Activated CD4-positive, alpha-beta T cell treated with anti-CD3 and anti-CD28 coated beads for 24 hours (primary cell): Measurements from ENCODE around the gene MSRB1.
"Not testable (repeated sequence)": the region's sequence is repeated elsewhere in the genome, so short reads cannot be mapped to it uniquely, and the experiment has no call there.

Experiments
- DNase-seq, 2 donors: peaks; one replicate each; pipeline ENCODE4 v3.0.0-alpha.2; 2020; ENCODE audit warnings: low read depth in 2 of 2

Gene MSRB1

DNA sequence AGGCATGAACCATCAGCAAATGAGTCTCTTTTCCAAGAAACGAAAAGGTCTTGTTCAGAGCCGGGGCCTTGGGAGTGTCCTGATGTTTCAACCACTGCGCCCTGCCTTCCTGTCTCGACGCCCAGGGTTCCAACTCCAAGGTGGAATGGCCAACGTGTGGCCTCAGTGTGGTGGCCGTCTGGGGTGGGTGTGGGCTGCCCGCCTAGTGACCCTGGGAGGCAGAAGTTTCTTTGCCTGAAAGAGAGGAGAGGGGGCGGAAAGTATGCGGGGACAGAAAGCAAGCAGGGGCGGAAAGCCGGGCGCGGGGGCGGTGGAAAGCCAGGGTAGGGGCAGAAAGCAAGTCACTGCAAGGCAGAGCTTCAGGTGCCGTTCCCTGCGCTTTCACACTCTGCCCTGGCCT lies 4.1 kb downstream of the MSRB1 start:
- DNase-seq, result no peak

DNA sequence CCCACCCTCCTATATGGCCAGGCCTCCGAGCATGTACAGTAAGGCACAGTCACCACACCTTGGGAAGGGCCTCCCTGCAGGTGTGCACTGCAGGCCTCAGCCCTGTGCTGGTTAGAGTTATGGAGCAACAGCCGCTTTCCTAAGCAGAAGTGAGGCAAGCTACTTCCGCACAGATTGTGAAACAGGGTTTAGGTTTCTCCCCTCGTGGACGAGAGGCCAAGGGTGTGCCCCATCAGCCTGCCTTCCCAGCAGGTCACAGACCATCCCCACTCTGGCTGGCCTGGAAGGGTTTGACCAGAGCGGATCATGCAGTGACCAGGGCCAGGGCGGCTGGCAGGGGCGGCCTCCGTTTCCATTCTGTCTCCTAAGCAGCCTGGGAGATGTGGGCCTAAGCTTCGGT lies 4.7 kb downstream of the MSRB1 start:
- DNase-seq, result no peak

DNA sequence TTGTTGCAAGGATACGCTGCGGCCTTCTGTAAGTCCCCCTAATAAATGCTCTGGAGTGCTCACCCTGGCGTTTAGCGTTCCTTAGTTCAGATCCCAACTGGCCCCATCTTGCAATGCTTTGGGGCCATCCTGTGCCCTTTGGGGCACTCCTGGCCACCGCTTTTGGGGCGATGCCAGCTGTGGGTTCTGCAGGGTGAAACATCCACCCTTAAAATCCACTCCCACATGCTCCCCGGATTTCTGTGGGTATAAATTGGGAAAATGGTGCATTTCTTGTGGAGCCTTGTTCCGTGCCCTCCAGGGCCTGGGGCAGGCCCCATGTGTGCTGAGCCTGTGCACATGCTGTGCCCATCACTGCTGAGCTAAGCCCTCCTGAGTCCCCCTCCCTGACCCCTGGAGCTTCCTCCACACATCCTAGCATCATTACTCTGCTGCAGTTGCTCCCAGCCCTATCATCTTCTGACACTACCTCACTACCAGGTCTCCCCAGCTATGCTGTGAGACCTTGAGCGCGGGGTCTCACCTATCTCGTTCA lies 6.0 kb downstream of the MSRB1 start:
- no peak for DNase-seq

DNA sequence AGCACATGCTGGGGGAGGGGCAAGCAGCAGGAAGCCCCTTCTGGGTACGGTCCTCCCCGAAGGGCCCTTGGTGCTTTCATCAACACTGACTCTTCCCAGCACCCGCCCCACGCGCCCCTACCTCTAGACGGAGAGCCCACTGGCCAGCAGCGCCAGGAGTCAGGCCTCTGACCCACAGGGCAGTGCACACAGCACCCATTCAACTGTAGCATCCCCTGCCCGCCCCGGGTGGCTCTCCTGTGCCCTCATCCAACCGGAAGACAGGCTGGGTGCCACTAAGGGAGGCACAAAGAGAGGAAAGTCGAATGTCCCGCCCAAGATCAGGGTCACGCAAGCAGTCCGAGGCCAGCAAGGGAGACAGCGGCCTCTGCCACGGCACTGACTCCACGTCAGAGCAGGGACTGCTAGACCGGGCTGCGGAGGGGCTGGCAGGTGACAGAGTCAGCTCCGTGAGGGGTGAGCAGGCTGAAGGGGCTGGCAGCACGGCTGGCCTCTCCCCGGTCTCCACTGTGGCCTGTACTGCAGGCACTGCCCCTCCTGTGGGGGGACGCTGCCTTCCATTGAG lies 9.8 kb downstream of the MSRB1 start:
- no peak for DNase-seq

DNA sequence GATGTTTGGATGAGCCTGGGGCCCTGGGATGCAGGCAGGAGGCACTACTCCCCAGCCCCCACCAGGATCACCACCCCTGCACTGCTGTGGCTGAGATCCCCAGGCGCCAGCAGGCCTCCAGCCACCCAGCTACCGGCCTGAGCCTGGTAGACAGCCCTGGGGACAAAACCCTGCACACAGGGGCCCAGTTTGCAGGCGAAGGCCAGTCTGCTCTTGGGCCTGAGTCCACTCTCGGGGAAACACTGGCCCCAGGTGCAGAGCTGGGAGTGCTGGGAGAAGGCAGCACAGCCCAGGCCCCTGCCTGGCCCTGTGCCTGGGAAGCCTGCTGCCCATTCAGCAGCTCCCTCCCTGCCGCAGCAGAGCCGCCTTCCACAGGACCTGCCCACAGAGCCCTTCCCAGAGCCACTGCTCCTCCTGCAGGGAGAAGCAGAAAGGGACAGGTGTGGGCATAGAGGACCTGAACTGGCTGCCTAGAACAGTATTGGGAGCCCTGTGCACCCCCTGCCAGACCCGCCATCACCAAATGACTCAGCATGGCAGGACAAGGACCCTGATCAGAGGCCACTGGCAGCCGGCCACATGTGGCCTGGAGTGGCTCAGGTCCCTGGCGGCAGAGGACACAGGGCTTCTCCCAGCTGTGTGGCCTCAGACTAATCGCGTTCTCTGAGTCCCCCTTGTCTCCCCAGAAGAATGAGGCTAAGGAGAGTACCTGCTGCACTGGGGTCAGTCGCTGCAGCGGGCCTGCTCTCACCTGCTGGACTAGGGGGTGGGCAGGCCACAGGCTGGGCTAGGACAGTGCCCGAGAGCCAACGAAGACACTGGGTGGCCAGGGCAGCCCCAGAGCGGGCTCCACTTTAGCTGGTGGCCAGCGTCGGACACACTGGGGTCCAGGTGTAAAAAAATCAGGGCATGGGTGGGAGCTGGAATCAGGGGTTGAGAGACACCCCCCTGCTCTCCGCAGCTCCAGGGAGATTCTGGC lies 10.7 kb downstream of the MSRB1 start:
- no peak for DNase-seq

DNA sequence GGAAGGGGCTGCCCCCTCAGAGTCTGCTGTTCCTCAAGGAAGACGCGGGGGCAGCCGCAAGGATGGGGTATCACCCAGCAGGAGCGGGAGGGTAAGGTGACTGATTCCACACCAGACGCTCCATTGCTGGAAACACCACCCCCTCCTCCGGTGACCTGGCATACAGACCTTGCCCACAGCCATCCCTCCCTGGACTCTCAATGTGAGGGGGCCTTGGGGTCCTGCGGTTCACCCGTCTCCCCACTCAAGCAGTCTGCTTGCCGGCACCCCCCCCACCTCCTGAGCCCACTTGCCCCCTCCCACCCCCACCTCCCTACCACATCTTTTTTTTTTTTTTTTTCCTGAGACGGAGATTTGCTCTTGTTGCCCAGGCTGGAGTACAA lies 12.7 kb downstream of the MSRB1 start:
- no peak for DNase-seq

DNA sequence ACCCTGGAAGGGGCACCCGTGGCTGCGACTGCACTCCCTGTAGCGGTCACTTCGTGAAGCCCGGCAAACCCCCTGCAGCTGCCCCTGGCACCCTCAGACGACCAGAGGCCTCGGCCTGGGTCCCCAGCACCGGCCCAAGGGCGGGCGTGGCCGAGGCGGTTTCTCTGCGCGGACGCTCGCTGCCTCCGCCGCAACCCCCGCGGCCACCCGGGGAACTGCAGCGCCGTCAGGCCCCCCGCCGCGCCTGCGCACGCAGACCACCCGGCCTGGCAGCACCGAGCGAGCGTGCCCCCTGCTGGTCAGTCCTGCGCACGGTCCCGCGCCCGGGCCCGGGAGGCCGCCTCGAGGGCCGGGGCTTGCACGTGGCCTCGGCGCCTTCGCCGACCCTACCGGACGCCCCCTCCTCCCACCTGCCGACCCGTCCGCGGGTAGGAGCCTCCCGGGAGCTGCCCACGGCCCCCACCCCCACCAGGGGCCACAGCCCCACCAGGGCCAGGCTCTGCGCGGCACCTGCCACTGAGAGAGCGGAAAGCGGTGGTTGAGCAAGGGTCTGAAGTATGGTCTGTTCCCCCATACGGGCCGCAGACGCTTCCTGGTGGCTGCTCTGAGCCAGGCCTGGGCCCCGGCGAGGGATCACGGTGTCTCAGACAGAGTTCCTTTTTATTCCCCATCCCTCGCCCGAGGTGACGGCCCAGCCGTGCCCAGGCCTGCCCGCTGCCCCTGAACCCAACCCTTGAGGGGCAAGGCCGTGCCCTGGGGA lies 13.2 kb downstream of the MSRB1 start:
- peak; percentile 90 to 92 for DNase-seq

DNA sequence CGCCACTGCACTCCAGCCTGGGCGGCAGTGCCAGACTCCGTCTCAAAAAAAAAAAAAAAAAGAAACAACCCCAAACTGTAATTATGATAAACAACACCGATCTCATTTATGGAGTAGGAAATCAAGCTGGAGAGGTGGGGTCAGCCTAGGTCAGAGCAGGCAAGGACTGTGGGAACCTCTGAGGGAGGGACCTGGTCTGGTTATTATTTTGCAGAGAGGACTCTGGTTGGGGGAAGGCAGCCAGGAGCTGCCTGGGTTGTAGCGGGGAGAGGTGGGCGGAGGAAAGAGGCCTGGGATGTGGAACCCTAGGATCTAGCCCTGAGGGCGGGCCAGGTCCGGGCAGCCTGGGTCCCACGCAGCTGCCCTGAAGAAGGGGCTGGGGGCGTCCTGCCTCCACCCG lies 13.9 kb downstream of the MSRB1 start:
- no peak for DNase-seq

DNA sequence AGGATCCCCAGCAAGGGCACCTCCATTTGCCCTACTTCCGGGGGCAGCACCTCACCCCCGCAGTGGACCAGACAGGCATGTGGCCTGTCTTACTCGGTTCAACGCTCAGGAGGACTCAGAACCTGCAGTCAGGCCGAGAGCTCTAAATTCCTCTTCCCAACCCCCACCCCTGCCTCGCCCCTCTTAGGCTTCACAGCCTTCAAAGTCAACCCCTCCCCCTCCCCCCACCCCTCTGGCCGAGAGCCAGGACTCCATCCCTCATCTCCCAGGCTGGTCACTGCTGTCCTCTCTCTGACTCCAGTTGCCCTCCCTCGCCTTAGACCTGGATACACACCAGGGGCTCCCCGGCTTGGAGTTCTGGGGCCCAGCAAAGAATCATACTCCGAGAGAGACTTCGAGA lies 16.7 kb downstream of the MSRB1 start:
- DNase-seq, result no peak

DNA sequence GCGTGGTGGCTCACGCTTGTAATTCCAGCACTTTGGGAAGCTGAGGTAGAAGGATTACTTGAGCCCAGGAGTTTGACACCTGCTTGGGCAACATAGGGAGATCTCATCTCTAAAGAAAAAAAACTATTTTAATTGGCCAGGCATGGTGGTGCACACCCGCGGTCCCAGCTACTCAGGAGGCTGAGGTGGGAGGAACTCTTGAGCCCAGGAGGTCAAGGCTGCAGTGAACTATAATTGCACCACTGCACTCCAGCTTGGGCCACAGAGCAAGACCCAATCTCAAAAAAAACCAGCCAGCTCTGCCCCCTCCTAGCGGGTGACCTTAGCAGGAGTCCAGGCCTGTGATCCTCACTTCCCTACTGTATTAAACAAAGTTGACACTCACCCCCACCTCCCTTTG lies 18.9 kb downstream of the MSRB1 start:
- no peak for DNase-seq

DNA sequence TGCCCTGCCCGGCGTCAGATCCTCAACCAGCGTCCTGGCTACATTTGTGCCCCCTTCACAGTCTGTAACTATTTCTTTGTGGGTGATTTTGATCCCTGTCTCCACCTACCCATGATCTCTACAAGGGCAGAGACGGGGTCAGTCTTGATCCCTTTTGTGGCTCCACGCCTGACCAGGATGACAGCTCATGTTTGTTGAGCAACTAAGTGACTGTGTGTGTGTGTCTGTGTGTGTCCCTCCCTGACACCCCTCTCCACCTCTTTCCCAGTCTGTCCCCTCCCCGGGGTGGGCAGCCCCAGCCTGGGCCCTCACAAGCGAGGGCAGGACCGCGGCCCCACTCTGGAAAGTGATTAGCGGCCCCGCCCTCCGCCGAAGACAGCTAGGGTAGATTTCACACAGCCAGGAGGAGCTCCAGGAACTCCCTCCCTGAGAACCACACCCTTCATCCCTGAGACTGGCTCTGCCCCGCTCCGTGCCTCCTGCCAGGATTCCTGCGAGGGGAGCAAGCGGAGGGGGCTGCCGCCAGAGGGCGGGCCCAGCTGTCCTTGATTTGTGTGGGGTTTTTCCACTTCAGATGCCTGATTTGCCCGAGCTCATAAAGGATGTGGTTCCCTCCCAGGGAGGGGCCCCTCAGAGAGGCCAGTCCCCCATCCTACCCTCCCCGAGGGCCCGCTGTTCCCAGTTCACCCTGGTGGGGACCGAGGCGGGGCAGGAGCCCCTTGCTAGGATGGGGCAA lies 19.5 kb downstream of the MSRB1 start:
- DNase-seq, result no peak

DNA sequence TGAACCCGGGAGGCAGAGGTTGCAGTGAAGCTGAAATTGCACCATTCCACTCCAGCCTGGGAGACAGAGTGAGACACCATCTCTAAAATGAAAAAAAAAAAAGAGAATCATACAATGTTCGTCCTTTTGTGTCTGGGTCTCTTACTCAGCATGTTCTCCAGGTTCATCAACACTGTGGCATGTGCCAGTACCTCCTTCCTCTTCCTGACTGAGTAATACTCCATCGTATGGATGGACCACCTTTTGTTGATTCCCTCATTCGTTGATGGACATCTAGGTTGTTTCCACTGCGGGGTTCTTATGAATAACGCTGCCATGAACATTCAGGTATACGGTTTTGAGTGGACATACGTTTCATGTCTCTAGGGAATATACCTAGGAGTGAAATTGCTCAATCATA lies 20.6 kb downstream of the MSRB1 start:
- no peak for DNase-seq

DNA sequence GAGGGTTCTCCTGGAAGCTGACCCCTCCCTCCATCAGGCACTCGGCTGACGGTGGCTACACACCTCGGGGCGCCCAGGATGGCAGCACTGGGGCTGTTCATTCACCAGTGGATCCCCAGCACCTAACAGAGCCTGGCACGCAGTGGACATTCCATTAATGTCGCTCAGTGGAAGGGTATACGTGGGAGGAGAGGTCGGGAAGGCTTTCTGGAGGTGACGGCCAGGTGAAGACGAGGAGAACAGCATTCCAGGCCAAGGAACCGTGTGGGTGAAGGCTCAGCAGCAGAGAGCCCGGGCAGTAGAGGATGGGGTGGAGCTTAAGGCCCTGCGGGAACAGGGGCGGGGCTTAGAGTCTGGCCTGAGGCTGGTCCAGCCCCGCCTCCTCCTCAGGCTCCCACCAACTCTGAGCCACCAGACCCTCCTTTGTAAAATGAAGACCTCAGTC lies 22.2 kb downstream of the MSRB1 start:
- no peak for DNase-seq

DNA sequence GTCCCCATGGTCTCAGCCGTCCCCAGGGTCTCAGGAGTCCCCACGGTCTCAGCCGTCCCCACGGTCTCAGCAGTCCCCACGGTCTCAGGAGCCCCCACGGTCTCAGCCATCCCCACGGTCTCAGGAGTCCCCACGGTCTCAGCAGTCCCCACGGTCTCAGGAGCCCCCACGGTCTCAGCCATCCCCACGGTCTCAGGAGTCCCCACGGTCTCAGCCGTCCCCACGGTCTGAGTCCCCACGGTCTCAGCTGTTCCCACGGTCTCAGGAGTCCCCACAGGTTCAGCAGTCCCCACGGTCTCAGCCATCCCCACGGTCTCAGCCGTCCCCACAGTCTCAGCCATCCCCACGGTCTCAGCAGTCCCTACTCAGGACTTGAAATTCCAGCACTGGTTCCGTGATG lies 22.9 kb downstream of the MSRB1 start:
- DNase-seq, result not testable (repeated sequence)

DNA sequence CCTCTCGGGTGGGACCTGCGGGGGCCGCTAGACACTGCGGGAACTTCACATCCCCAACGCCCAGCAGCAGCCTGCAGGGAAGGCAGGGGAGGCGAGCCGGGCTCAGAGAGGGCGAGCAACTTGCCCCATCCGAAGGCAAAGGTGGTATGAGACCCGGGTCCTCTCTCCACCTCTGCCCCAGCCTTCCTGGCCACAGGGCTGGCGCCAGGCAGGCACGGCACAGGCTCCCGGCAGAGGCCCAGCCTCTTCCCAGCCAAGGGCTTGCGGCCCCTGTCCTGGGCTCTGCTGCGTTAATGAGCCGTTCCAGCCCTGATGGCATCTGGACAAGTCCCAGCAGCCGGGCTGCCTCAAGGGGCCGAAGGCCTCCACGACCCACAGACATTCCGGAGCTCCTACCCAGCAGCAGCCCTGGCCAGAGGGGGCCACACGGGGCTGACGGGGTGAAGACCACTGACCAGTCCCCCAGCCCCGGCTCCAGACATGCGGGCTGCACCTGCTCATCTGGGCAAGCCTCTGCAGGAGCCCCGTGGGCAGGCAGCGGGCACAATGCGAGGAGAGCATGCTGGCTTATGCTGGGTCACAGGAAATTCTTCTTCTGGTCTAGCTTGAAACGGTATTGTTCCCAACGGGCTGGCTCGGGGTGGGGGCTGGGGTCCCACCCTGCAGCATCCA lies 23.5 kb downstream of the MSRB1 start:
- DNase-seq, result no peak

DNA sequence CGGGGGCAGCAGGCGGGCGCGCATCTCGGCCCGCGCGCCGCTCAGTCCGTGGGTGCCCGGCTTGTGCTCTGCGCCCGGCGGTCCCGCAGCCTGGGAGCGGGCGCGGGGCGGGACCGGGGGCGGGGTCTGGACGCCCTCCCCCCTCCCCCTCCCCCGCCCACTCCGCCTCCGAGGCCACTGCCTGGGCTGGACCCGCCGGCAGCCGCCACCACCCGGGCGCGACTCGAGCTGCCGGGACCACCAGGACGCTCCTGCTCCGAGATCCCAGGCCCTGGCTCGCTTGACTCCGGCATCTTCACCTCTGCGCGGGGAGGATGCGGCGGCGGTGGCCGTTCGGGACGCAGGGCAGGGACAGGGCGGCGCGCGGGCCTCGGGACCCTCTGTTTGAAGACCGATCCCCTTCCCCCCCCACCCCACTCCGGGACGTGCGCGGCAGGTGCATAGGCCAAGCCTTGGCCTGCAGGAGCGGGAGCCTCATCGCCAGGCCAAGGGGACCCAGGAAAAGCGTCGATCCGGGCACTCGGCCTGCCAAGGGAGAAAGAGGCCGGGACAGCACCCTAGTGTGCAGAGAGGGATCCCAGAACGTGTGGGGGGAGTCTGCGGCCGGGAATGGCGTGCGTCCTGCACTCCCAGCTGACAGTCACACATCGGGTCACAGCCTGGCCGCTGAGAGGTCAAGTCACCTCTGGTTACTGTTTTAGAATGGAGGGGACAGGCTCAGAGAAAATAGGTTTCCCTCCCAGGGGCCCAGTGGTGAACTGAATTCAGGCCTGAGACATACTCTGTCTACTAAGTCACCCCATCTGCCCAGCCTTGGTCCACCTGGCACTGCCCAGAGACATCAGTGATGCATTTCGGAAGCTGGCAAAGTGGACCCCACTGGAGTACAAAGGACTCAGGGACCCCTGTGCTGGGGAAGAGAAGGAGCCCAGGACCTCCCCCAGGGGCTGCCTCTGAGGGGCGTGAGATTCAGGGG lies 24.4 kb downstream of the MSRB1 start, which contains the start of gene HS3ST6:
TSS of gene HS3ST6 (minus strand) at position 65 of the 976 bp plus-strand sequence. CDS start 92 bp downstream, outside the sequence.
- DNase-seq, result no peak

DNA sequence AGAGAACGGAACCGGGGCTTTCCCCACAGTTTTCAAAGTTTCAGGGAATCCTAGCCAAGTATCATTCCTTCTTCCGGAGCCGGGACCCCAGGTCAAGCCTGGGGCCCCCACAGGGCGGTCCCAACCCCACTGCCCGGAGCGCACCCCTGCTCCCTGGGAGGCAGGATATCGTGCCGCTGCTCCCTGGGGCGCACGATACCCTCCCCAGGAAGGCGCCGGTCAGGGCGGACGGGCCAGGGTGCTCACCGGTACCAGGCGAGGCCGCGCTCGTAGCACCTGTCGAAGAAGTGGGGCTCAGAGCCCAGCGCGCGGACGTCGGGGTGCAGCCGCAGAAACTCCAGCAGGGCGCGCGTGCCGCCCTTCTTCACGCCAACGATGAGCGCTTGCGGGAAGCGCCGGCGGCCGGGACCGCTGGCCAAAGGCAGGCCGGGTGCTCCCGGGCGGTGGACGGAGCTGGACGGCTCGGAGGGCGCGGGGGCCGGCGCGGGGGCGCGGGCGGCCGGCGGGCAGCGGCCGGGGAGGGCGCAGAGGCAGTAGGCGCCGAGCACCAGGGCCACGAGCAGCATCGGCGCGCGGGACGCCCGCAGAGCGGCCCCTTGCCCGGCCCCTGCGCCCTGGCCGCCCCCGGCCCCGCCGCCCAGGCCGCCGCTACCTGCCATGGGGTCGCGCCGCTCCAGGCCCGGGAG lies 25.2 kb downstream of the MSRB1 start:
- DNase-seq, result no peak

DNA sequence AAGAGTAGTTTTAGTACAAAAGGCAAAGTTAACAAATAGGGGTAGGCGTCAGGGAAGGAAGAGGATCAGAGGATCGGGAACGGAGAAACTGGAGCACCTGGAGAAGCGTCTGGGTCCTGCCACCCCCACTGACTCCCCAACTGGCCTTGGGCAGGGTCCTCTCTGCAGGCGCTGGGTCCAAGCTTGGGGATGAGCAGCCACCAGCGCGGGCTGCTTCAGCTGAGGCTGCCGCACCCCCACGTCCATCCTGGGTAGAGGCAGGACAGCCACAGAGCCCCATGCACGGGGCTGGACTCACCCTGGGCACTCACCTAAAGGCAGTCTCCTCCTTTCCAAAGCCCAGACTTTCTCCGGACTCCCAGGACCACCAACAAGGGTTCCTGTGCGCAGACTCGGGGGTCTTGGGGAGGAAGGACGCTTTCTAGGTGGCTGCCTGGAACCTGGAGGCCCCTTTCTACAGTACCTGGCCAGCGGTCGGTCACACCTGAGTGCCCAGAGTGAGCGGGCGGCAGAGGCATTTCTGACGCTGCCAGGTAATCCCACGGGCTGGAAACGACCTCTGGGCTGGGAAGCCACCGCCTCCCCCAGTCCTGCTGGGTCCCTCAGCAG lies 25.8 kb downstream of the MSRB1 start:
- no peak for DNase-seq

DNA sequence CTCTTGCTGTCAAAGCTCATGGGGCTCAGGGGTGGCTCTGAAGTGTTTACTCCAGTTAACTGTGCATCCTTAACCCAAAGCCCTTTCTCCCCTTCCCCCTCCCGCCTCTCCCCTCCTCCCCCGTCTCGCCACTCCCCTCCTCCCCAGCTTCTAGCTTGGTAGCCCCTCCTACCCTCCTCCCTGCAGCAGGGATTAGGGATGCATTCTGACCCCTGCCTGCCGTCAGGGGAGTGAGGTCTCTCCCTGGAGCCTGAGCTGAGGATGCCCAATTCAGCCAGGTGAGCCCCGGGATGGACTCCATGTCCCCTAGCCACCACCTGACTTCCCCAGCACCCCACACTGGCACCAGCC lies 26.4 kb downstream of the MSRB1 start:
- DNase-seq, result no peak
